ENCODE measurements around the gene PRSS48. TPM values are rescaled to one million over a fixed set of nuclear protein-coding genes. Genes with fewer than 3 reads are reported as not detected.
"Not testable (repeated sequence)": the region's sequence is repeated elsewhere in the genome, so short reads cannot be mapped to it uniquely, and the experiment has no call there.

Gene PRSS48
- total RNA-seq, 1 donor from 2014 or later = not detected

- TF ChIP-seq CTCF (IDR thresholded peaks at IDR 0.05) = no peak
- Histone ChIP-seq H3K9me3 (no peaks in the 10 kb centered on the region), H3K27me3 (no peaks in the 10 kb centered on the region), H3K4me1 (no peaks in the 10 kb centered on the region), H3K27ac (no peak overlapping the region), H3K4me3 (no peak overlapping the region), H3K36me3 (no peaks in the 10 kb centered on the region)
- no peak for DNase-seq (ENCODE audit: low spot score in 2 of 2)
- intact Hi-C loops (cut with DNase I) = no loop called here
Observed at GRCh38 chr4:151251603-151252304, 25.2 kb upstream of the PRSS48 start.

GRCh38 chr4:151255226-151255625, 21.7 kb upstream of the PRSS48 start:
- H3K36me3 ChIP-seq; H3K4me1 ChIP-seq; H3K27me3 ChIP-seq; H3K4me3 ChIP-seq; intact Hi-C loops (cut with DNase I); H3K27ac ChIP-seq; H3K9me3 ChIP-seq; DNase-seq (ENCODE audit: low spot score in 2 of 2): not testable (repeated sequence)

DNA sequence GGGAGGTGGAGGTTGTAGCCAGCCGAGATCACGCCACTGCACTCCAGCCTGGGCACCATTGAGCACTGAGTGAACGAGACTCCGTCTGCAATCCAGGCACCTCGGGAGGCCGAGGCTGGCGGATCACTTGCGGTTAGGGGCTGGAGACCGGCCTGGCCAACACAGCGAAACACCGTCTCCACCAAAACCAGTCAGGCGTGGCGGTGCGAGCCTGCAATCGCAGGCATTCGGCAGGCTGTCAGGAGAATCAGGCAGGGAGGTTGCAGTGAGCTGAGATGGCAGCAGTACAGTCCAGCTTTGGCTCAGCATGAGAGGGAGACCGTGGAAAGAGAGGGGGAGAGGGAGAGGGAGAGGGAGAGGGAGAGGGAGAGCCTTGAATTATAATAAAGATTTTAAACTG, 21.3 kb upstream of the PRSS48 start:
- H3K9me3 ChIP-seq; H3K27me3 ChIP-seq; H3K4me3 ChIP-seq; DNase-seq (ENCODE audit: low spot score in 2 of 2); H3K36me3 ChIP-seq; H3K27ac ChIP-seq; H3K4me1 ChIP-seq; intact Hi-C loops (cut with DNase I): not testable (repeated sequence)

DNA sequence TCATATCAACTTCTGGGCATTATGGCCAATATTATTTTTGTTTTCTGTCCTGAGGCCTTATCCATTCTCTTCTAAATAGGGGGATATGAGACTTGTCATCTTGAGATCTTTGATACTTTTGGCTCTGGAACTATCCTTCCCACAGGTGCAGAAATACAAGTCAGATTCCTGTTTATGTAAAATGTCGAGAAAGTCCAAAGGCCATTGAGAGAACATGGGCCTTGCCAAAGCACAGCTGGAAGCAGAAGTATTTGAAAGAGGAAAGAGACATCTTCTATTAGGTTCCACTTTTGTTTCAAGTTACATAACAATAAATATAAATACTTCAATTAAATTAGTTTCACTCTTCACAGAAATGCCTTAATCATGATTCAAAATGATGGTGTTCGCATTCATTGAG, 20.8 kb upstream of the PRSS48 start:
- intact Hi-C loops (cut with DNase I) = no loop called here
- no peak for DNase-seq (ENCODE audit: low spot score in 2 of 2)
- Histone ChIP-seq H3K9me3 (no peaks in the 10 kb centered on the region), H3K4me1 (no peaks in the 10 kb centered on the region), H3K27me3 (no peaks in the 10 kb centered on the region), H3K36me3 (no peaks in the 10 kb centered on the region), H3K27ac (no peak overlapping the region), H3K4me3 (no peak overlapping the region)
- no peak for TF ChIP-seq CTCF (IDR thresholded peaks at IDR 0.05)

DNA sequence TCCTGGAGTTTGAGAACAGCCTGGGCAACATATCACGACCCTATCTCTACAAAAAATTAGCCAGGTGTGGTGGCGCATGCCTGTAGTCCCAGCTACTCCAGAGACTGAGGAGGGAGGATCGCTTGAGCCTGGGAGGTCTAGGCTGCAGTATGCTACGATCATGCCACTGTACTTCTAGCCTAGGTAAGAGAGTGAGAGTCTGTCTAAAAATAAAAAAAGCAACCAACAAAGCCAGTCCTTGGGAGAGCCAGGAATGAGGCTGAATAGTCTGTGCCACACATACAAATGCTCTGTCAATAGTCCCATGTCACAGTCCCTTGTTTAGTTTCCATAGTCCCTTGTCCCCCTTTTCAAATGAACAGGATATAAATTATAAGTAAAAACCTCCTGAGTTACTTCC, 19.3 kb upstream of the PRSS48 start:
- Histone ChIP-seq H3K9me3 (no peaks in the 10 kb centered on the region), H3K27me3 (no peaks in the 10 kb centered on the region), H3K27ac (no peak overlapping the region), H3K4me3 (no peak overlapping the region), H3K4me1 (no peaks in the 10 kb centered on the region), H3K36me3 (no peaks in the 10 kb centered on the region)
- intact Hi-C loops (cut with DNase I) = no loop called here
- TF ChIP-seq CTCF (IDR thresholded peaks at IDR 0.05) = no peak
- DNase-seq (ENCODE audit: low spot score in 2 of 2) = no peak

DNA sequence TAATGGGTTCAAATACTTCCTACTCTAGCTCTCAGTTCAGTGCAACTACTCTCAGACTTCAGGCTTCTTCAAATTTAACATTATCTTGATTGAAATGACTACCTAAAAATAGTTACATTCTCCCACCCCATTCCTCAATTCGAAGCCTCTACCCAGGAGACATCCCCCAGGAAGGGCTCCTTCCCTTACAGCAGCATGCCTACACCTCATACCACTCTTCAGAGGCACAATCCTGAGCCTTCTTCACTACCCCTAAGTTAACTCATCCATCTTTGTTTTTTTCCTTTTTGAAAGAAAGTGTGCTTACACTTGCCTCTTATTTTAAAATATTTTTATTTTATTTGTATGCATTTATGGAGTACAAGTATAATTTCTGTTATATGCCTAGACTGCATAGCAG, 17.2 kb upstream of the PRSS48 start:
- no peak for TF ChIP-seq CTCF (IDR thresholded peaks at IDR 0.05)
- intact Hi-C loops (cut with DNase I) = no loop called here

GRCh38 chr4:151260526-151260925, 16.4 kb upstream of the PRSS48 start:
- TF ChIP-seq CTCF (IDR thresholded peaks at IDR 0.05) = no peak
- Histone ChIP-seq H3K4me1 (no peaks in the 10 kb centered on the region), H3K27me3 (no peaks in the 10 kb centered on the region), H3K9me3 (no peaks in the 10 kb centered on the region), H3K4me3 (no peak overlapping the region), H3K36me3 (no peaks in the 10 kb centered on the region), H3K27ac (no peak overlapping the region)
- intact Hi-C loops (cut with DNase I) = no loop called here
- DNase-seq (ENCODE audit: low spot score in 2 of 2) = no peak

More for the DNA sequence above, 17.2 kb upstream of the PRSS48 start:
- no peaks in the 10 kb centered on the region for H3K9me3 ChIP-seq
- no peaks in the 10 kb centered on the region for H3K4me1 ChIP-seq
- no peak overlapping the region for H3K4me3 ChIP-seq
- no peaks in the 10 kb centered on the region for H3K36me3 ChIP-seq
- DNase-seq (ENCODE audit: low spot score in 2 of 2) = no peak
- no peak overlapping the region for H3K27ac ChIP-seq
- no peaks in the 10 kb centered on the region for H3K27me3 ChIP-seq
